Keratinocyte (primary cell): Measurements from ENCODE around the gene RASAL2. TPM values are rescaled to one million over a fixed set of nuclear protein-coding genes. Genes with fewer than 3 reads are reported as not detected.

Experiments
- DNase-seq: peaks from one replicate; pipeline ENCODE4 v3.0.0-alpha.2; 2011; ENCODE audit warnings: low read depth, missing footprints, low spot score
- FAIRE-seq: peaks from 2 replicates; lab custom pipeline; 2011; peaks lifted over from hg19 to GRCh38; lab: Jason Lieb, UNC
- H2AFZ ChIP-seq: 2 replicates; pipeline ENCODE4 v1.6.0; 2012; ENCODE audit warnings: low read length, control low read depth, inconsistent platforms; ENCODE audit not compliant: control insufficient read depth
- H3K27ac ChIP-seq: 2 replicates; pipeline ENCODE4 v1.5.1; 2011; ENCODE audit warnings: low read length; ENCODE audit not compliant: control insufficient read depth, insufficient read depth
- H3K27me3 ChIP-seq: 3 replicates; pipeline ENCODE4 v1.6.0; 2011; ENCODE audit warnings: low read length; ENCODE audit not compliant: control insufficient read depth, insufficient read depth; ENCODE audit errors: extremely low read depth
- H3K36me3 ChIP-seq, 2 experiments: 2 replicates in 1 of 2; 3 replicates in 1 of 2; pipeline ENCODE4 v1.5.1; 2011; ENCODE audit warnings: low read length in 2 of 2, mild to moderate bottlenecking in 1 of 2; ENCODE audit not compliant: control insufficient read depth in 2 of 2, insufficient read depth in 2 of 2; ENCODE audit errors: extremely low read depth in 1 of 2
- H3K4me1 ChIP-seq: 3 replicates; pipeline ENCODE4 v1.5.1; 2011; ENCODE audit warnings: low read length; ENCODE audit not compliant: control insufficient read depth, insufficient read depth; ENCODE audit errors: extremely low read depth
- H3K4me2 ChIP-seq: 3 replicates; pipeline ENCODE4 v1.6.0; 2011; ENCODE audit warnings: low read depth, low read length; ENCODE audit not compliant: control insufficient read depth, insufficient read depth; ENCODE audit errors: extremely low read depth
- H3K4me3 ChIP-seq, 3 experiments: fragments of 200-600 bp in 1 of 3; sonication (generic) in 1 of 3; 2 replicates in 2 of 3; 3 replicates in 1 of 3; pipeline ENCODE4 v1.5.1; 2011 to 2016; ENCODE audit warnings: low read length in 3 of 3, mild to moderate bottlenecking in 3 of 3, control low read depth in 2 of 3, inconsistent platforms in 1 of 3, low read depth in 1 of 3, mixed read lengths in 1 of 3, mixed run types in 1 of 3, moderate library complexity in 1 of 3; ENCODE audit not compliant: control insufficient read depth in 2 of 3, insufficient read depth in 2 of 3; ENCODE audit errors: extremely low read depth in 1 of 3
- H3K79me2 ChIP-seq: 2 replicates; pipeline ENCODE4 v1.6.0; 2012; ENCODE audit warnings: low read length; ENCODE audit not compliant: control insufficient read depth, insufficient read depth
- H3K9ac ChIP-seq: 3 replicates; pipeline ENCODE4 v1.6.0; 2011; ENCODE audit warnings: low read length; ENCODE audit not compliant: control insufficient read depth, insufficient read depth; ENCODE audit errors: extremely low read depth
- H3K9me1 ChIP-seq: 3 replicates; pipeline ENCODE4 v1.6.0; 2011; ENCODE audit warnings: low read length; ENCODE audit not compliant: control insufficient read depth, insufficient read depth; ENCODE audit errors: extremely low read depth
- H3K9me3 ChIP-seq: 2 replicates; pipeline ENCODE4 v1.5.1; 2012; ENCODE audit warnings: low read depth, low read length; ENCODE audit not compliant: control insufficient read depth
- H4K20me1 ChIP-seq: 3 replicates; pipeline ENCODE4 v1.6.0; 2011; ENCODE audit warnings: low read length; ENCODE audit not compliant: control insufficient read depth, insufficient read depth; ENCODE audit errors: extremely low read depth
- EZH2 ChIP-seq: IDR thresholded peaks from one replicate; pipeline ENCODE4 v1.6.1; 2012; ENCODE audit warnings: inconsistent platforms, mild to moderate bottlenecking, low read length, moderate library complexity
- dilution Hi-C: fragments of 300-500 bp; cut with MboI; formaldehyde crosslinking; loops from one replicate; pipeline ENCODE4 v1.7.0; 2020; ENCODE audit warnings: low sequenced_read_pairs; ENCODE audit not compliant: extremely low pct_ligation_motif_present
- polyA plus RNA-seq, 5 experiments: library from polyadenylated mRNA; depleted of rRNA in 3 of 5; stranded (reverse) in 3 of 5; stranded (forward) in 1 of 5; unstranded in 1 of 5; fragments of >200 nt; gene quantifications; 1 replicate in 1 of 5; 2 replicates in 3 of 5; 3 replicates in 1 of 5; pipeline versions ENCODE4 v1.2.1 to v1.2.3, GENCODE V29; 2011 to 2012; ENCODE audit warnings: missing spikeins in 2 of 5, low read depth in 1 of 5, low replicate concordance in 1 of 5
- TF ChIP-seq, protein P1 (sequence below), 3 experiments: IDR thresholded peaks in 1 of 3; conservative IDR thresholded peaks in 1 of 3; optimal IDR thresholded peaks in 1 of 3; 2 replicates in 2 of 3; 3 replicates in 1 of 3; pipeline versions ENCODE3 to v1.5.1; 2011; ENCODE audit warnings: low read length in 3 of 3, mild to moderate bottlenecking in 3 of 3, moderate library complexity in 2 of 3, control low read depth in 1 of 3, inconsistent platforms in 1 of 3; ENCODE audit not compliant: insufficient read depth in 2 of 3; ENCODE audit errors: extremely low read depth in 1 of 3

RASAL2 gene
- polyA plus RNA-seq, 1 donor (not counting 4 experiments of a cell fraction or from before 2014, with no cell fraction given), result 27.2 TPM

DNA sequence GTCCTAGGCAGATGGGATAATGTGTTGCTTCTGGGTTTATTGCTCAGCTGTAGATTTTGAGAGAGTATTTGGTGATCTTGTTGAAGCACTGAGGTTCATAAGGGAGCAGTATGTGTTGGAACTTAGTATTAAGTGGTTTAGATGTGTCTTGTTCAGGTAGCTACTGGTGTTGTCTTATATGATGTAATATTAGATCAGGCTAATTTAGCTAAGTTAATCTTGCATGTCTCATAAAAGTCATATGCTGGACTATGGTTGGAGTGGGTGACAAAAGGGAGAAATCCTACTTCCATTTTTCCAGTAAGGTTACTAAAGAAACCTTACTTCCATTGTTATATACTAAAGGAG lies 206.4 kb downstream of the RASAL2 start:
- Histone ChIP-seq H2AFZ (no peak overlapping the region), H3K4me3 (peak overlapping the region in 1 of 3 experiments; percentile 0), H3K36me3 (no peaks in the 10 kb centered on the region), H3K79me2 (peaks cover 43% of the 10 kb centered on the region), H3K27me3 (no peaks in the 10 kb centered on the region), H3K27ac (peak overlapping the region; percentile 73), H3K9me1 (no peaks in the 10 kb centered on the region), H4K20me1 (no peaks in the 10 kb centered on the region), H3K9ac (no peak overlapping the region), H3K4me2 (peak overlapping the region; percentile 81), H3K9me3 (no peaks in the 10 kb centered on the region), H3K4me1 (peaks cover 17% of the 10 kb centered on the region)
- DNase-seq, result no peak
- TF ChIP-seq, protein P1, sequence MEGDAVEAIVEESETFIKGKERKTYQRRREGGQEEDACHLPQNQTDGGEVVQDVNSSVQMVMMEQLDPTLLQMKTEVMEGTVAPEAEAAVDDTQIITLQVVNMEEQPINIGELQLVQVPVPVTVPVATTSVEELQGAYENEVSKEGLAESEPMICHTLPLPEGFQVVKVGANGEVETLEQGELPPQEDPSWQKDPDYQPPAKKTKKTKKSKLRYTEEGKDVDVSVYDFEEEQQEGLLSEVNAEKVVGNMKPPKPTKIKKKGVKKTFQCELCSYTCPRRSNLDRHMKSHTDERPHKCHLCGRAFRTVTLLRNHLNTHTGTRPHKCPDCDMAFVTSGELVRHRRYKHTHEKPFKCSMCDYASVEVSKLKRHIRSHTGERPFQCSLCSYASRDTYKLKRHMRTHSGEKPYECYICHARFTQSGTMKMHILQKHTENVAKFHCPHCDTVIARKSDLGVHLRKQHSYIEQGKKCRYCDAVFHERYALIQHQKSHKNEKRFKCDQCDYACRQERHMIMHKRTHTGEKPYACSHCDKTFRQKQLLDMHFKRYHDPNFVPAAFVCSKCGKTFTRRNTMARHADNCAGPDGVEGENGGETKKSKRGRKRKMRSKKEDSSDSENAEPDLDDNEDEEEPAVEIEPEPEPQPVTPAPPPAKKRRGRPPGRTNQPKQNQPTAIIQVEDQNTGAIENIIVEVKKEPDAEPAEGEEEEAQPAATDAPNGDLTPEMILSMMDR (optimal IDR thresholded peaks at IDR 0.05 in 1 of 3, IDR thresholded peaks at IDR 0.05 in 1 of 3, conservative IDR thresholded peaks at IDR 0.05 in 1 of 3; ENCODE audit: extremely low read depth in 1 of 3, insufficient read depth in 2 of 3, low read length in 3 of 3), result no peak
- no peak for TF ChIP-seq EZH2
- FAIRE-seq, result peak; percentile 49
- dilution Hi-C loops, result no loop called here

DNA sequence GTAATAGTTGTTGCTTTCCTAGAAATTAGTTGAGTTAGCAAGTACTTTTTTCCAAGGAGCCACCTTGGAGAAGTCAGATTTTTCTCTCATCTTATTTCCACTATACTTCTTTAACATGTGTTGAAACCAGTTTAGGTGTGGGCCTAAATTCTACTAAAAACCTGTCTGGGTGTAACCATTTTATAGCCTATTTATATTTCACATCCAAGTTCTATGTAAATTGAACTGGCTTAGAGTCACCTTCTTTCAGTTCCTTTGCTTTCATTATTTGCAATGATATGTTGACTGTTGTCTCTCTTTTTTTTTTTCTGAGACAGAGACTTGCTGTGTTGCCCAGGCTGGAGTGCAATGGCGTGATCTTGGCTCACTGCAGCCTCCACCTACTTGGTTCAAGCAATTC lies 207.2 kb downstream of the RASAL2 start:
- Histone ChIP-seq H3K4me3 (no peak overlapping the region), H3K4me1 (peaks cover 13% of the 10 kb centered on the region), H3K27ac (no peak overlapping the region), H3K4me2 (no peak overlapping the region), H3K79me2 (peaks cover 41% of the 10 kb centered on the region), H3K36me3 (no peaks in the 10 kb centered on the region), H4K20me1 (no peaks in the 10 kb centered on the region), H3K27me3 (no peaks in the 10 kb centered on the region), H2AFZ (no peak overlapping the region), H3K9me3 (no peaks in the 10 kb centered on the region), H3K9ac (no peak overlapping the region), H3K9me1 (no peaks in the 10 kb centered on the region)
- dilution Hi-C loops, result no loop called here
- FAIRE-seq, result no peak
- DNase-seq, result no peak
- TF ChIP-seq, protein P1 (optimal IDR thresholded peaks at IDR 0.05 in 1 of 3, IDR thresholded peaks at IDR 0.05 in 1 of 3, conservative IDR thresholded peaks at IDR 0.05 in 1 of 3; ENCODE audit: extremely low read depth in 1 of 3, insufficient read depth in 2 of 3, low read length in 3 of 3), result no peak
- no peak for TF ChIP-seq EZH2
